GM13976 (cell line): ENCODE results near the gene HDAC7.
A peak's percentile ranks its signal among the peaks of the same experiment; 100 is the strongest.
"Not testable (repeated sequence)": the region's sequence is repeated elsewhere in the genome, so short reads cannot be mapped to it uniquely, and the experiment has no call there.

Source experiments
- DNase-seq: peaks from one replicate; pipeline ENCODE4 v3.0.0; 2012; ENCODE audit warnings: low spot score
- CTCF ChIP-seq: IDR thresholded peaks from 2 replicates; pipeline ENCODE4 v1.5.1; 2012; ENCODE audit warnings: borderline replicate concordance, mild to moderate bottlenecking; ENCODE audit not compliant: insufficient read depth; ENCODE audit errors: extremely low read depth, missing control alignments, control extremely low read depth
- in situ Hi-C: fragments of 300-500 bp; cut with MboI; formaldehyde crosslinking; loops from one replicate; pipeline ENCODE4 v1.12.0; 2022; ENCODE audit warnings: low sequenced_read_pairs, mixed read lengths, inconsistent platforms; ENCODE audit not compliant: unreplicated experiment

HDAC7 gene

GRCh38 chr12:47819138-47819895, 386 bp downstream of the HDAC7 start:
- TF ChIP-seq CTCF = peak; percentile 70
- in situ Hi-C loops = no loop called here
- DNase-seq = peak; percentile 80

DNA sequence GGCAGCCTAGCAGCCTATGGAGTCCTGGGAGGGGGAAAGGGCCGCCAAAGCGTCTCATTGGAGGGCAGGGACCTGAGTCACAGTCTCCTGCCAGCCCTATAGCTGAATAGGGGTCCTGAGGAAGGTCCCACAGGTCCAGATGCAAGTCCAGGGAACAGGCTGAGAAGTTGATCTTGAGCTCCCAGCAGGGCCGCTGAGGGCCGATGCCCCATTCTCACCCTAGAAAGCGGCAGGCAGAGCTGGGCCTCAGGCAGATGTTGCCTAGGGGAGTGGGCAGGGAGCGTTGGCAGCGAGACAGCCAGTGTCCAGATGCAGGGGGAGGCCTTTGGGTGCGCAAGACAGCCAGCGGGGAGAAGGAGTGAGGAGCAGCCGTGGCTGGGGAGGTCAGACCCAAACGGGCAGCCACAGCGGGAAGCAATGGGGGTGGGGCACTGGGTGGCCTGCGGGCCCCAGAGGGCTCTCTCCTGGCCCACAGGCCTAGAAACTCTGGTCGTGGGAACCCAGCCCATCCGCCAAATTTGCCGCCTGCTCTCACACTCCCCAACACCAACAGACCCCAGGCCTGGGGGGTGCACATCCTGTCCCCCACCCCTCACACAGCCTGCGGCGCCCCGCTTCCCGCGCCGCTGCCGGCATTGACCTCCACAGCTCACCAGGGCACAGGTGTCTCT, 1.1 kb downstream of the HDAC7 start:
- DNase-seq = peak; percentile 64
- in situ Hi-C loops = no loop called here
- no peak for TF ChIP-seq CTCF

DNA sequence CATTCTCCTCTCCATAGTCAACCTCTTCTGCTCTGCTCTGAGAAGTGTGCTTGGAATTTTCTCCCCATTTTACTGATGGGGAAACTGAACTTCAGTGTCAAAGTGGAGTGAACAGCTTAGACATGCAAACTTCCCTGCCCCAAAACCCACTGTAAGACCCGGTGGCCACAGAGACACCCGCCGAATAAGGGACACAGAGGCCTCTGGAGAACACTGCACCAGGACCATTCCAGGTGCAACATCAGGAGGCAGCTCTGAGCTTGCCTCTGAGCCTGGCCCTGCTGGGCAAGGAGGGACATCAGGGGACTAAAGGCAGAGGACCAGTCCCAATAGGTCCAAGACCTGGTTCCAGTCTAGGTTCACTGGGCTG, 1.7 kb downstream of the HDAC7 start:
- in situ Hi-C loops = no loop called here
- DNase-seq = no peak
- TF ChIP-seq CTCF = no peak

GRCh38 chr12:47817272-47818006, 2.3 kb downstream of the HDAC7 start:
- TF ChIP-seq CTCF = peak; percentile 35
- no peak for DNase-seq
- in situ Hi-C loops = no loop called here

GRCh38 chr12:47816403-47817271, 3.1 kb downstream of the HDAC7 start:
- in situ Hi-C loops = no loop called here
- TF ChIP-seq CTCF = no peak
- no peak for DNase-seq

DNA sequence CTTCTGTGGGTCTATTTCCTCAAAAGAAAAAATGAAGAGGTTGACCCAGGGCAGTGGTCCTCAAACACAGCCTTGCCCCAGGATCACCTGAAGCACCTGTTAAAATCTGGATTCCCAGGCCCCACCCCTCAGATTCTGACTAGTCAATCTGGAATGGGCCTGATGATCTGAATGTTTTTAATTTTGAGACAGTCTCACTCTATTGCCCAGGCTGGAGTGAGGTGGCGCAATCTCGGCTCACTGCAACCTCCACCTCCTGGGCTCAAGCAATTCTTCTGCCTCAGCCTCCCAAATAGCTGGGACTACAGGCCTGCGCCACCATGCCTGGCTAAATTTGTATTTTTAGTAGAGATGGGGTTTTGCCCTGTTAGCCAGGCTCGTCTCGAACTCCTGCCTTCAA, 4.3 kb downstream of the HDAC7 start:
- DNase-seq, in situ Hi-C loops: not testable (repeated sequence)
